HCT116 (cell line): ENCODE measurements around the gene HMCN2. TPM values are rescaled to one million over a fixed set of nuclear protein-coding genes. Genes with fewer than 3 reads are reported as not detected.

Source experiments
- ATAC-seq: fragments of 200-7000 bp; cut with Tn5 transposase; 2 replicates; pipeline ENCODE4 v1.9.1; 2020; ENCODE audit warnings: mild to moderate bottlenecking, moderate library complexity
- BruUV-seq: library from RNA; stranded (reverse); fragments of 400-500 nt; replicated peaks from 2 replicates; lab custom pipeline; 2021; lab: Mats Ljungman, UMichigan
- CTCF ChIA-PET: fragments of 300-600 bp; sonication (Branson Sonifier 250); formaldehyde crosslinking; loops from one replicate; lab custom pipeline; 2021; ENCODE audit warnings: antibody characterized with exemption; lab: Charles Lee
- POLR2A ChIA-PET: fragments of 300-600, 350-600 bp; sonication (Branson Sonifier 250); formaldehyde crosslinking; loops from one replicate; lab custom pipeline; 2021; ENCODE audit warnings: antibody characterized with exemption; lab: Charles Lee
- RAD21 ChIA-PET, 2 experiments: fragments of 300-600 bp; sonication (Branson Sonifier 250); formaldehyde crosslinking; loops; one replicate each; lab custom pipeline; 2023; ENCODE audit warnings: low total read pairs in 2 of 2; ENCODE audit not compliant: uncharacterized antibody in 2 of 2, unreplicated experiment in 2 of 2, low non-redundant PET in 1 of 2; lab: Charles Lee
- DNase-seq: peaks from one replicate; pipeline ENCODE4 v3.0.0-alpha.2; 2010; ENCODE audit warnings: low read depth, low spot score
- H2AFZ ChIP-seq: fragments of 200-600 bp; shearing (Covaris generic), sonication (generic); 2 replicates; pipeline ENCODE4 v1.6.1; 2017; ENCODE audit warnings: low read depth, mixed run types, mixed read lengths, antibody characterized with exemption, low read length; ENCODE audit not compliant: poor library complexity, severe bottlenecking
- H3K27ac ChIP-seq: 2 replicates; pipeline ENCODE4 v1.5.1; 2012; ENCODE audit warnings: low read depth, low read length
- H3K27me3 ChIP-seq: fragments of 200-600 bp; sonication (generic); 2 replicates; pipeline ENCODE4 v1.6.1; 2016; ENCODE audit warnings: mixed run types, low read length, mixed read lengths; ENCODE audit not compliant: insufficient read depth
- H3K36me3 ChIP-seq, 2 experiments: fragments of 200-500 bp in 1 of 2; fragments of 200-600 bp in 1 of 2; sonication (Bioruptor generic) in 1 of 2; sonication (generic) in 1 of 2; 2 replicates each; pipeline versions ENCODE4 v1.5.1 to v1.6.1; 2014 to 2016; ENCODE audit warnings: low read length in 2 of 2, inconsistent platforms in 1 of 2, mixed read lengths in 1 of 2, mixed run types in 1 of 2; ENCODE audit not compliant: insufficient read depth in 2 of 2, control insufficient read depth in 1 of 2
- H3K4me1 ChIP-seq, 2 experiments: fragments of 200-600 bp in 1 of 2; sonication (generic) in 1 of 2; 2 replicates each; pipeline versions ENCODE4 v1.5.1 to v1.6.1; 2012 to 2017; ENCODE audit warnings: low read length in 2 of 2, inconsistent platforms in 1 of 2, mild to moderate bottlenecking in 1 of 2, mixed read lengths in 1 of 2, mixed run types in 1 of 2, moderate library complexity in 1 of 2; ENCODE audit not compliant: insufficient read depth in 2 of 2, control insufficient read depth in 1 of 2
- H3K4me2 ChIP-seq: fragments of 200-600 bp; sonication (generic); 2 replicates; pipeline ENCODE4 v1.6.1; 2017; ENCODE audit warnings: mixed run types, low read length, mixed read lengths
- H3K4me3 ChIP-seq, 2 experiments: fragments of 200-600 bp in 1 of 2; sonication (generic) in 1 of 2; replicated peaks in 1 of 2; 2 replicates each; pipeline ENCODE4 v1.5.1; 2011 to 2016; ENCODE audit warnings: low read length in 2 of 2, control low read depth in 1 of 2, low read depth in 1 of 2, mild to moderate bottlenecking in 1 of 2, mixed read lengths in 1 of 2, mixed run types in 1 of 2
- H3K79me2 ChIP-seq: fragments of 200-600 bp; sonication (generic); 2 replicates; pipeline ENCODE4 v1.6.1; 2017; ENCODE audit warnings: mild to moderate bottlenecking, mixed run types, low read length, moderate library complexity, mixed read lengths; ENCODE audit not compliant: insufficient read depth
- H3K9ac ChIP-seq: fragments of 200-600 bp; sonication (generic); 2 replicates; pipeline ENCODE4 v1.6.1; 2016; ENCODE audit warnings: low read length, mixed read lengths
- H3K9me2 ChIP-seq: fragments of 200-600 bp; sonication (generic), shearing (Covaris generic); 2 replicates; pipeline ENCODE4 v1.6.1; 2017; ENCODE audit warnings: mixed run types, mild to moderate bottlenecking, moderate library complexity; ENCODE audit not compliant: insufficient read depth
- H3K9me3 ChIP-seq, 2 experiments: fragments of 200-500 bp in 1 of 2; fragments of 200-600 bp in 1 of 2; sonication (Bioruptor generic) in 1 of 2; sonication (generic) in 1 of 2; 2 replicates each; pipeline ENCODE4 v1.6.1; 2014 to 2017; ENCODE audit warnings: low read length in 2 of 2, mixed read lengths in 2 of 2, inconsistent platforms in 1 of 2, low read depth in 1 of 2, mild to moderate bottlenecking in 1 of 2, mixed run types in 1 of 2, moderate library complexity in 1 of 2; ENCODE audit not compliant: control insufficient read depth in 1 of 2, insufficient read depth in 1 of 2
- H4K20me1 ChIP-seq: fragments of 200-600 bp; sonication (generic), shearing (Covaris generic); 2 replicates; pipeline ENCODE4 v1.6.1; 2017; ENCODE audit warnings: mixed run types, mild to moderate bottlenecking, moderate library complexity; ENCODE audit not compliant: insufficient read depth
- CEBPB ChIP-seq: IDR thresholded peaks from 2 replicates; pipeline ENCODE4 v1.6.1; 2012; ENCODE audit warnings: low read depth
- EGR1 ChIP-seq: IDR thresholded peaks from 2 replicates; pipeline ENCODE4 v1.6.1; 2012; ENCODE audit warnings: low read depth
- EZH2 ChIP-seq: fragments of 200-600 bp; sonication (generic); IDR thresholded peaks from 2 replicates; pipeline ENCODE4 v1.6.1; 2017; ENCODE audit warnings: antibody characterized with exemption, mixed run types
- FOSL1 ChIP-seq: IDR thresholded peaks from 2 replicates; pipeline ENCODE4 v1.6.1; 2012; ENCODE audit warnings: low read depth
- JUND ChIP-seq: IDR thresholded peaks from 2 replicates; pipeline ENCODE4 v1.6.1; 2012
- MAX ChIP-seq: IDR thresholded peaks from 2 replicates; pipeline ENCODE4 v1.6.1; 2012
- POLR2A ChIP-seq: IDR thresholded peaks from 2 replicates; pipeline ENCODE4 v1.7.0; 2011; ENCODE audit warnings: borderline replicate concordance; ENCODE audit not compliant: insufficient read depth, insufficient read length; ENCODE audit errors: extremely low read depth
- POLR2AphosphoS5 ChIP-seq: IDR thresholded peaks from 2 replicates; pipeline ENCODE4 v1.6.1; 2011; ENCODE audit warnings: mild to moderate bottlenecking, low read depth, low read length, moderate library complexity
- RAD21 ChIP-seq: IDR thresholded peaks from 2 replicates; pipeline ENCODE4 v1.6.1; 2012; ENCODE audit warnings: low read depth, mild to moderate bottlenecking
- SRF ChIP-seq: IDR thresholded peaks from 2 replicates; pipeline ENCODE4 v1.6.1; 2012; ENCODE audit warnings: low read depth
- TCF7L2 ChIP-seq: IDR thresholded peaks from 2 replicates; pipeline ENCODE4 v1.7.0; 2011; ENCODE audit warnings: borderline replicate concordance, inconsistent platforms; ENCODE audit not compliant: insufficient read depth, insufficient read length; ENCODE audit errors: extremely low read depth
- YY1 ChIP-seq: IDR thresholded peaks from 2 replicates; pipeline ENCODE4 v1.6.1; 2011; ENCODE audit warnings: low read length, low read depth, moderate library complexity, mild to moderate bottlenecking; ENCODE audit not compliant: insufficient replicate concordance; ENCODE audit errors: extremely low read depth
- ZBTB33 ChIP-seq: IDR thresholded peaks from 2 replicates; pipeline ENCODE4 v1.6.1; 2011; ENCODE audit warnings: mild to moderate bottlenecking, low read length, moderate library complexity; ENCODE audit not compliant: insufficient replicate concordance; ENCODE audit errors: extremely low read depth
- ZFX ChIP-seq: fragments of 450-650 bp; IDR thresholded peaks from 2 replicates; pipeline ENCODE4 v1.6.1; 2017
- ZNF274 ChIP-seq: fragments of 200-500 bp; sonication (Bioruptor generic); IDR thresholded peaks from 2 replicates; pipeline ENCODE4 v1.6.1; 2014; ENCODE audit warnings: mild to moderate bottlenecking, low read depth, low read length, inconsistent platforms
- intact Hi-C: fragments of 100-400 bp; cut with micrococcal nuclease; formaldehyde crosslinking; loops from 2 replicates; pipeline ENCODE4 v1.10.0; 2022
- total RNA-seq: library from RNA; stranded (reverse); gene quantifications from one replicate; pipeline ENCODE4 v1.2.1, GENCODE V29; 2021; ENCODE audit not compliant: unreplicated experiment

HMCN2 gene
- total RNA-seq, 1 experiment from 2014 or later = 0.22 TPM

- ATAC-seq (no peak), DNase-seq (no peak)
- H3K36me3 ChIP-seq = no peaks in the 10 kb centered on the region
- RAD21 ChIA-PET = interaction anchor here in 1 of 2 experiments (0.6 kb wide), 2 partner anchors 76 to 142 kb away, joined by 3 read pairs; no protein-coding TSS in a partner anchor
- POLR2A ChIA-PET = no interaction called here
- TF ChIP-seq POLR2AphosphoS5 = no peak
- no peak for TF ChIP-seq ZNF274
- no peak for TF ChIP-seq YY1
- no peak for TF ChIP-seq FOSL1
- no peak for TF ChIP-seq TCF7L2
- no peak for TF ChIP-seq ZFX
- TF ChIP-seq POLR2A = no peak
- no peak for TF ChIP-seq JUND
- no peak for TF ChIP-seq RAD21
- no peak for TF ChIP-seq EZH2
- no peak for TF ChIP-seq EGR1
- no peak for TF ChIP-seq ZBTB33
- TF ChIP-seq CEBPB = no peak
- no peak for TF ChIP-seq MAX
- no peak for TF ChIP-seq SRF
- H3K4me1 ChIP-seq = no peaks in the 10 kb centered on the region; a peak in 1 of 4 replicates
- H3K4me2 ChIP-seq = no peak overlapping the region
- H3K9ac ChIP-seq = no peak overlapping the region
- no TSS peak for BruUV-seq
- H3K27ac ChIP-seq = no peak overlapping the region
- CTCF ChIA-PET = interaction anchor here (0.7 kb wide), 1 partner anchor 48 kb away, joined by 3 read pairs; no protein-coding TSS in a partner anchor
- no peak overlapping the region for H3K4me3 ChIP-seq
- H3K79me2 ChIP-seq = no peaks in the 10 kb centered on the region
- no peaks in the 10 kb centered on the region for H3K9me2 ChIP-seq
- H2AFZ ChIP-seq = no peak overlapping the region
- no peaks in the 10 kb centered on the region for H3K27me3 ChIP-seq
- H3K9me3 ChIP-seq = no peaks in the 10 kb centered on the region
- no peaks in the 10 kb centered on the region for H4K20me1 ChIP-seq
- intact Hi-C loops = loop anchor here (5.0 kb wide), 1 partner anchor 84 kb away; no protein-coding TSS in a partner anchor
Measured at GRCh38 chr9:130341128-130341527, 75.6 kb downstream of the HMCN2 start.
